Measurements from ENCODE around the gene HCFC1R1. TPM values are rescaled to one million over a fixed set of nuclear protein-coding genes. Genes with fewer than 3 reads are reported as not detected.

The HCFC1R1 gene
- total RNA-seq, 1 donor from 2014 or later = 47.0 TPM

DNA sequence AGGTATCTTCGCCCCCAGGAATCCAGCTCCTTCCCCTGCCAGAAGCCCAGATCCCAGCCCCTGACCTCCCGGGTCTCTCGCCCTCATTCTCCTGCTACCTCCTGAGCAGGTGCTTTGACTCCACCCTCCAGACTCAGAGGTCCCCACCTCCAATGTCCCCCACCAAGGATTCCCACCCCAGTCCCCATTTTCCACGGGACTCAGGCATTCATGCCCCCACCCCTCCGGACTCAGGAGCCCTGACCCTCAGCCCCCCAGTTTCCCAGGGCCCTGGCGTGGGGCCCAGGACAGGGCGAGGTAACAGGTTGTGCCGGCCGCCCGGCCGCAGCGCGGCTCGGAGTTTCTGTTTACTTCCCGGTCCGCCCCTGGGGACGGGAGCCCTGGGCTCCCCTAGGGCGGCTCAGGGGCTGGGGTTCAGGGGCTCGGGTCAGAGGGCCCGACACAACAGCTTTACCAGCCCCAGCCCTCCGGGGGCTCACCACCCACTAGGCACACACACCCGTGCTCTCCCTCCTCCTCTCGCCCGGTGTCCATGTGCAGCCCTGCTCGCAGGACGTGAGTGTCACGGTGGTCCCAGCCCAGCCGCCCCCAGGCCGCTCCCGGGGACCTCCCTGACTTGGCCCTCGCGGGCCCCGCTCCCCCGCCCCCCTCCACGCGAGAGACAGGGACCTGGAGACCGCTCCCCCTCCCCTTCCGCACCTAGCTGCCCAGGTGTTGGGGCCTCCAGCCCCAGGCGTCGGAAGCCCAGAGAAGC lies 12.4 kb upstream of the HCFC1R1 start:
- Mint-ChIP-seq H3K36me3 (ENCODE audit: low read depth, unreplicated experiment) (no peaks in the 10 kb centered on the region), H3K4me1 (ENCODE audit: low read depth, unreplicated experiment) (no peaks in the 10 kb centered on the region), H3K9me3 (ENCODE audit: unreplicated experiment) (peaks cover 3% of the 10 kb centered on the region), H3K27ac (ENCODE audit: unreplicated experiment) (no peak overlapping the region), H3K4me3 (ENCODE audit: unreplicated experiment) (no peak overlapping the region), H3K27me3 (ENCODE audit: low read depth, unreplicated experiment) (peaks cover 42% of the 10 kb centered on the region)
- Histone ChIP-seq H3K27ac (ENCODE audit: low read depth, low read length) (no peak overlapping the region), H3K4me2 (ENCODE audit: low read length) (no peak overlapping the region), H3K4me1 (ENCODE audit: insufficient read depth, low read length) (no peaks in the 10 kb centered on the region), H3K27me3 (ENCODE audit: insufficient read depth, low read length) (peaks cover 71% of the 10 kb centered on the region), H4K20me1 (ENCODE audit: insufficient read depth, low read length) (no peaks in the 10 kb centered on the region), H3K9ac (ENCODE audit: low read length) (no peak overlapping the region), H3K4me3 (ENCODE audit: insufficient read depth, low read depth, low read length) (no peak overlapping the region), H3K36me3 (ENCODE audit: insufficient read depth, low read length) (no peaks in the 10 kb centered on the region), H3K79me2 (ENCODE audit: insufficient read depth, low read length) (no peaks in the 10 kb centered on the region), H2AFZ (ENCODE audit: low read depth, low read length) (no peak overlapping the region), H3K9me3 (ENCODE audit: insufficient read depth, low read depth, low read length) (no peaks in the 10 kb centered on the region)
- FAIRE-seq (no peak), DNase-seq (ENCODE audit: low read depth) (no peak)
- peak; percentile 97 for TF ChIP-seq EZH2 (IDR thresholded peaks at IDR 0.05; ENCODE audit: insufficient read depth, low read length)
- TF ChIP-seq, protein P1, sequence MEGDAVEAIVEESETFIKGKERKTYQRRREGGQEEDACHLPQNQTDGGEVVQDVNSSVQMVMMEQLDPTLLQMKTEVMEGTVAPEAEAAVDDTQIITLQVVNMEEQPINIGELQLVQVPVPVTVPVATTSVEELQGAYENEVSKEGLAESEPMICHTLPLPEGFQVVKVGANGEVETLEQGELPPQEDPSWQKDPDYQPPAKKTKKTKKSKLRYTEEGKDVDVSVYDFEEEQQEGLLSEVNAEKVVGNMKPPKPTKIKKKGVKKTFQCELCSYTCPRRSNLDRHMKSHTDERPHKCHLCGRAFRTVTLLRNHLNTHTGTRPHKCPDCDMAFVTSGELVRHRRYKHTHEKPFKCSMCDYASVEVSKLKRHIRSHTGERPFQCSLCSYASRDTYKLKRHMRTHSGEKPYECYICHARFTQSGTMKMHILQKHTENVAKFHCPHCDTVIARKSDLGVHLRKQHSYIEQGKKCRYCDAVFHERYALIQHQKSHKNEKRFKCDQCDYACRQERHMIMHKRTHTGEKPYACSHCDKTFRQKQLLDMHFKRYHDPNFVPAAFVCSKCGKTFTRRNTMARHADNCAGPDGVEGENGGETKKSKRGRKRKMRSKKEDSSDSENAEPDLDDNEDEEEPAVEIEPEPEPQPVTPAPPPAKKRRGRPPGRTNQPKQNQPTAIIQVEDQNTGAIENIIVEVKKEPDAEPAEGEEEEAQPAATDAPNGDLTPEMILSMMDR (IDR thresholded peaks at IDR 0.05; ENCODE audit: insufficient read depth, low read depth, low read length) = no peak

DNA sequence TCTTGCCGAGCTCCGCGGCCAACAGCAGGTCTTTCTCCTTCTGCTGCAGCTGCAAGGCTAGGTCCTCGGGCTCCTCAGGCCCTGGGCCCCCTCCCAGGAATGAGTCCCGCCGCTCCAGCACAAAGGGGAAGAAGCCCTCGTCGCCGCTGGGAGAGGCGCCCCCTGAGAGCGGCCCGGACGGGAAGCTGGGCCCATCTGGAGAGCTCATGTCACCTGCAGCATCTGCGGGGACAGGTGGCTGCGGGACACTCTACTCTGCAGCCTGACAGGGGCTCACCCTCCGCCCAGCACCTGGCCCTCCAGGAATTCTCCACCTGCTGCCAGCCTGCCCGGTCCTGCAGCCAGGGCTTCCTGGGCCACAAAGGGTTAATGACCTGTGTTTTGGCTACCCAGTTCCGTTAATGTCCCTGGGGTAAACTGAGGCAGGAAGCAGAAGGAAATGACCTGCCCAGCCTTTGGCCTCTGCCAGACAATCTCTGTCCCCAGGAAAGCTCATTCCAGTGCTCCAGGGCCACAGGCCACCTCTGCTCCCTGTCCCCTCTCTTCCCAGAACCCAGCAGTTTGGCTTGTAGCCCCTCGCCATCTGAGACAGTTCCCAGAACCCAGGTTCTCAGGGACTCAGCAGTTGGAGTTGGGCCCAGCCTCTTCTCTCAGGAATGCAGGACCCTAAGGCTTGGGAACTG lies 11.7 kb upstream of the HCFC1R1 start:
- Mint-ChIP-seq H3K4me3 (ENCODE audit: unreplicated experiment) (no peak overlapping the region), H3K36me3 (ENCODE audit: low read depth, unreplicated experiment) (no peaks in the 10 kb centered on the region), H3K27me3 (ENCODE audit: low read depth, unreplicated experiment) (peaks cover 42% of the 10 kb centered on the region), H3K4me1 (ENCODE audit: low read depth, unreplicated experiment) (no peaks in the 10 kb centered on the region), H3K9me3 (ENCODE audit: unreplicated experiment) (peaks cover 3% of the 10 kb centered on the region), H3K27ac (ENCODE audit: unreplicated experiment) (no peak overlapping the region)
- H2AFZ ChIP-seq (ENCODE audit: low read depth, low read length) = no peak overlapping the region
- no peak overlapping the region for H3K4me2 ChIP-seq (ENCODE audit: low read length)
- no peaks in the 10 kb centered on the region for H4K20me1 ChIP-seq (ENCODE audit: insufficient read depth, low read length)
- no peaks in the 10 kb centered on the region for H3K36me3 ChIP-seq (ENCODE audit: insufficient read depth, low read length)
- FAIRE-seq = no peak
- no peaks in the 10 kb centered on the region for H3K4me1 ChIP-seq (ENCODE audit: insufficient read depth, low read length)
- no peaks in the 10 kb centered on the region for H3K79me2 ChIP-seq (ENCODE audit: insufficient read depth, low read length)
- no peak overlapping the region for H3K9ac ChIP-seq (ENCODE audit: low read length)
- TF ChIP-seq, protein P1 (IDR thresholded peaks at IDR 0.05; ENCODE audit: insufficient read depth, low read depth, low read length) = no peak
- no peak for TF ChIP-seq EZH2 (IDR thresholded peaks at IDR 0.05; ENCODE audit: insufficient read depth, low read length)
- peaks cover 71% of the 10 kb centered on the region for H3K27me3 ChIP-seq (ENCODE audit: insufficient read depth, low read length)
- no peak overlapping the region for H3K27ac ChIP-seq (ENCODE audit: low read depth, low read length)
- no peak for DNase-seq (ENCODE audit: low read depth)
- no peaks in the 10 kb centered on the region for H3K9me3 ChIP-seq (ENCODE audit: insufficient read depth, low read depth, low read length)
- no peak overlapping the region for H3K4me3 ChIP-seq (ENCODE audit: insufficient read depth, low read depth, low read length)

DNA sequence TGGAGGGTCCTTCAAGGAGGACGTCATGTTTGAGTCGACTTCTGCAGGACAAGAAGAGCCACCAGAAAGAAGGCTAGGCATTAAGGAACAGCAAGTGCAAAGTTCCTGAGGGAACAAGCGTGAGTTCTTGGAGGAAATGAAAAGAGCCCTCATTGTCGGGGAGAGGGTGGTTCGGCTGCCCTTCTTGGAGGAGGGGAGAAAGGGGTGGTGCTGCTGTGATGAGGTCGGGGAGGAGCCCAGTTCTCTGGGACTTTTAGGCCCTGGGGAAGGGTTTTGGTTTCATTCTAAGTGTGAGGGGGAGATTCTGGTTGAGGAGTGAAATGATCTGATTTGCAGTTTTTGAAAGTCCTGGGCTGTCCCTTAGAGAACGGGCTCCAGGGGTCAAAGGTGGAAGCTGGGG lies 8.9 kb upstream of the HCFC1R1 start:
- Histone ChIP-seq H3K27ac (ENCODE audit: low read depth, low read length) (no peak overlapping the region), H3K27me3 (ENCODE audit: insufficient read depth, low read length) (peaks cover 66% of the 10 kb centered on the region), H3K4me1 (ENCODE audit: insufficient read depth, low read length) (peaks cover 11% of the 10 kb centered on the region), H3K4me2 (ENCODE audit: low read length) (no peak overlapping the region), H3K4me3 (ENCODE audit: insufficient read depth, low read depth, low read length) (no peak overlapping the region), H3K9ac (ENCODE audit: low read length) (no peak overlapping the region), H3K79me2 (ENCODE audit: insufficient read depth, low read length) (no peaks in the 10 kb centered on the region), H2AFZ (ENCODE audit: low read depth, low read length) (no peak overlapping the region), H4K20me1 (ENCODE audit: insufficient read depth, low read length) (peaks cover 14% of the 10 kb centered on the region), H3K9me3 (ENCODE audit: insufficient read depth, low read depth, low read length) (peaks cover 3% of the 10 kb centered on the region), H3K36me3 (ENCODE audit: insufficient read depth, low read length) (no peaks in the 10 kb centered on the region)
- Mint-ChIP-seq H3K4me1 (ENCODE audit: low read depth, unreplicated experiment) (no peaks in the 10 kb centered on the region), H3K9me3 (ENCODE audit: unreplicated experiment) (peaks cover 3% of the 10 kb centered on the region), H3K27ac (ENCODE audit: unreplicated experiment) (no peak overlapping the region), H3K27me3 (ENCODE audit: low read depth, unreplicated experiment) (peaks cover 27% of the 10 kb centered on the region), H3K36me3 (ENCODE audit: low read depth, unreplicated experiment) (peaks cover 4% of the 10 kb centered on the region), H3K4me3 (ENCODE audit: unreplicated experiment) (no peak overlapping the region)
- DNase-seq (ENCODE audit: low read depth) (no peak), FAIRE-seq (no peak)
- no peak for TF ChIP-seq EZH2 (IDR thresholded peaks at IDR 0.05; ENCODE audit: insufficient read depth, low read length)
- TF ChIP-seq, protein P1 (IDR thresholded peaks at IDR 0.05; ENCODE audit: insufficient read depth, low read depth, low read length) = no peak
